Measurements from ENCODE around the gene MRPL40. TPM values are rescaled to one million over a fixed set of nuclear protein-coding genes. Genes with fewer than 3 reads are reported as not detected.

Gene MRPL40
- total and polyA plus RNA-seq, 12 donors = 22.4 to 132 (median 54.7) TPM

- 94 to 97% (median 96%) methylated on average over 4 of the region's 4 CpGs for WGBS, 4 donors
Observed at GRCh38 chr22:19401483-19401882, 30.9 kb upstream of the MRPL40 start.

DNA sequence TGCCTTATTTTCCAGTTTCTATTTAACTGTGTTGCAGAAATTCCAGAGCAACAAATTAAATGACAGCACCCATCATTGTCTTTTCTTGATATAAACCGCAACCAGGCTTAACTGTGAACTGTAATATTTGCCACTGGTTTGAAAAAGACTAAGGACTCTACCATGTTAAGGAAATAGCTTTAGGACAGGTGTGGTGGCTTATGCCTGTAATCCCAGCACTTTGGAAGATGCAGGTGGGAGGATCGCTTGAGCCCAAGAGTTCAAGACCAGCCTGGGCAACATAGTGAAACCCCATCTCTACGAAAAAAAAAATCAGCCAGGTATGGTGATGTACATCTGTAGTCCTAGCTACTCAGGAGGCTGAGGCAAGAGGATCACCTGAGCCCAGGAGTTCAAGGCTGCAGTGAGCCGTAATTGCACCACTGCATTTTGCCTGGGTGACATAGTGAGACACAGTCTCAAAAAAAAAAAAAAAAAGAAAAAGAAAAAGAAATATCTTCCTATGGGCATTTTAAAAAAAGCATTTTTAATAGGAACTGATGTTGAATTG lies 29.6 kb upstream of the MRPL40 start:
- WGBS, 4 donors = 77 to 94% (median 85%) methylated on average over 4 of the region's 4 CpGs
- Histone ChIP-seq H3K9me3 (replicated peaks in 1 of 3) (no peaks in the 10 kb centered on the region), H3K27ac (no peak overlapping the region), H3K27me3 (no peaks in the 10 kb centered on the region), H3K4me1 (replicated peaks in 1 of 2) (peaks cover 0 to 5% of the 10 kb centered on the region in 2 donors), H3K4me3 (no peak overlapping the region), H3K36me3 (replicated peaks in 1 of 2) (peaks cover 0 to 35% of the 10 kb centered on the region in 2 donors)
- TF ChIP-seq POLR2A (IDR thresholded peaks at IDR 0.05) = no peak
- no peak for TF ChIP-seq CTCF (IDR thresholded peaks at IDR 0.05)
- peak in 1 of 7 donors; percentile 50 for DNase-seq
- intact Hi-C loops (cut with DNase I) = no loop called here

More at GRCh38 chr22:19401483-19401882, 30.9 kb upstream of the MRPL40 start:
- Histone ChIP-seq H3K27me3 (no peaks in the 10 kb centered on the region), H3K9me3 (replicated peaks in 1 of 3) (no peaks in the 10 kb centered on the region), H3K4me1 (replicated peaks in 1 of 2) (peaks cover 0 to 5% of the 10 kb centered on the region in 2 donors), H3K4me3 (no peak overlapping the region), H3K36me3 (replicated peaks in 1 of 2) (peaks cover 0 to 35% of the 10 kb centered on the region in 2 donors), H3K27ac (no peak overlapping the region)
- TF ChIP-seq CTCF (IDR thresholded peaks at IDR 0.05) (no peak), POLR2A (IDR thresholded peaks at IDR 0.05) (no peak)
- intact Hi-C loops (cut with DNase I) = no loop called here
- DNase-seq = no peak

- Histone ChIP-seq H3K9me3 (replicated peaks in 1 of 3) (no peaks in the 10 kb centered on the region), H3K4me3 (no peak overlapping the region), H3K4me1 (replicated peaks in 1 of 2) (peaks cover 0 to 5% of the 10 kb centered on the region in 2 donors), H3K27ac (no peak overlapping the region), H3K36me3 (replicated peaks in 1 of 2) (peaks cover 0 to 40% of the 10 kb centered on the region in 2 donors), H3K27me3 (no peaks in the 10 kb centered on the region)
- intact Hi-C loops (cut with DNase I) = no loop called here
- TF ChIP-seq POLR2A (IDR thresholded peaks at IDR 0.05) (no peak), CTCF (IDR thresholded peaks at IDR 0.05) (no peak)
- 88 to 93% (median 91%) methylated on average over 3 of the region's 3 CpGs for WGBS, 4 donors
- no peak for DNase-seq
Observed at GRCh38 chr22:19404676-19405075, 27.7 kb upstream of the MRPL40 start.

GRCh38 chr22:19405133-19405532 lies 27.2 kb upstream of the MRPL40 start:
- H3K4me3 ChIP-seq = no peak overlapping the region
- H3K4me1 ChIP-seq (replicated peaks in 1 of 2) = peaks cover 0 to 5% of the 10 kb centered on the region in 2 donors
- no peaks in the 10 kb centered on the region for H3K9me3 ChIP-seq (replicated peaks in 1 of 3)
- no peak for TF ChIP-seq CTCF (IDR thresholded peaks at IDR 0.05)
- TF ChIP-seq POLR2A (IDR thresholded peaks at IDR 0.05) = no peak
- peaks cover 0 to 44% of the 10 kb centered on the region in 2 donors for H3K36me3 ChIP-seq (replicated peaks in 1 of 2)
- intact Hi-C loops (cut with DNase I) = no loop called here
- H3K27me3 ChIP-seq = no peaks in the 10 kb centered on the region
- 57 to 75% (median 66%) methylated on average over 4 of the region's 4 CpGs for WGBS, 4 donors
- no peak overlapping the region for H3K27ac ChIP-seq
- peak in 1 of 7 donors; percentile 28 for DNase-seq
